ENCODE results near the gene PPP1CA.
A peak's percentile ranks its signal among the peaks of the same experiment; 100 is the strongest.

Gene PPP1CA

DNA sequence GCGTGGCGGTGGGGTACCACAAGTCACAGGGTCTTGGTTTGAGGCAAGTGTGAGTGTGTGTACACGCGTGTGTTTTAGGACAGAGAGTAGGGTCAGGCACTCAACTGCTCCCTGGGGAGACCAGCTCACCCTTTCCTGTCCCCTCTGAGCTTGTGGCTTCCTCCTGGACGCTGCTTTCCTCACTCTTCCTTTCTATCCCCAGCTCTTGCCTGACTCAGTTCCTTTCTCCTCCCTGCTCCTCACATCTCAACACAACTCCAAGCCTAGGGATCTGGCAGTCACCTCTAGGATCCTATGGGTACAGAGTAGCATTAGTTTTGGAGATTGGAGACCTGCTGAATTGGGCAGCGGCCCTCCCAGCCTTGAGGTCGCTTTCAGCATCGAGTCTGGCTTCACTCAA lies 32.4 kb downstream of the PPP1CA start:
- DNase-seq (ENCODE audit: low read depth) = no peak

DNA sequence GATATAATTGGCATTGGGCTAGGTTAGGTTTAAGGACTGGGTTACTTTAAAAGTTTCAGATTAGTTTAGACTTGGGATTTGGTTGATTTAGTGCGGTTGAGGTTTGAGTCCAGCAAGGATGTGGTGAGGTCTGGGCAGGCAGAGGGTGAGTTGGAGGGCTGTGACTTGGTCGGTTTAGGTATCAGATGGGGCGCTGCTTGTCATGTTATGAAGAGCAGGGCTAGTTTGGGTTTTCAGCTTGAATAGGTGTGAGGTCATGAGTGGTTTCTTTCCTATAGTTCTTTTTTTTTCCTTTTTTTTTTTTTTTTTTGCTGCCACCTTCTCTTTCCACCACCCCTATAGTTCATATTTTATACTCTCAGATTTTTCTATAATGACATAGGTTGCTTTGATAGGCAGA lies 33.0 kb downstream of the PPP1CA start:
- DNase-seq (ENCODE audit: low read depth) = no peak

DNA sequence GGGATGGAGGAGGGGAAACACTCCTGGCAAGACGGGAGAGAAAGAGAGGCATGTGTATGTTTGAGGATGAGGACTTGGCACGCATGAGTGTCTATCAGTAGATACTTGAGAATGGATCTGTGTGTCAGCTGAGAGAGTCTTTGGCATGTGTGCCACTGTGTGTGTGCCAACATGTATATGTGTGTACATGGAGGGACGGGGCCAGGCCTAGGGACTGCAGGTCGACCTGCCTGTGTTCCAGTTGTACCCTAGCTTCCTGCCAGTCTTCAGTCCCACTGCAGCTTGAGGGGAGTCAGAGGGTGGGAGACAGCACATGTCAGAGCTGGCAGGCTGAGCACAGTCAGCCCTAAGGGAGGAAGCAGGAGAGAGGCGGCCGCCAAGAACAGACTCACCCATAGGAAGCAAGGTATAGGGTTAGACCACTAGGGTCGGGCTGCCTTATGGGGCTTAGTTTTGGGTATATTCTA lies 33.9 kb downstream of the PPP1CA start:
- no peak for DNase-seq (ENCODE audit: low read depth)

DNA sequence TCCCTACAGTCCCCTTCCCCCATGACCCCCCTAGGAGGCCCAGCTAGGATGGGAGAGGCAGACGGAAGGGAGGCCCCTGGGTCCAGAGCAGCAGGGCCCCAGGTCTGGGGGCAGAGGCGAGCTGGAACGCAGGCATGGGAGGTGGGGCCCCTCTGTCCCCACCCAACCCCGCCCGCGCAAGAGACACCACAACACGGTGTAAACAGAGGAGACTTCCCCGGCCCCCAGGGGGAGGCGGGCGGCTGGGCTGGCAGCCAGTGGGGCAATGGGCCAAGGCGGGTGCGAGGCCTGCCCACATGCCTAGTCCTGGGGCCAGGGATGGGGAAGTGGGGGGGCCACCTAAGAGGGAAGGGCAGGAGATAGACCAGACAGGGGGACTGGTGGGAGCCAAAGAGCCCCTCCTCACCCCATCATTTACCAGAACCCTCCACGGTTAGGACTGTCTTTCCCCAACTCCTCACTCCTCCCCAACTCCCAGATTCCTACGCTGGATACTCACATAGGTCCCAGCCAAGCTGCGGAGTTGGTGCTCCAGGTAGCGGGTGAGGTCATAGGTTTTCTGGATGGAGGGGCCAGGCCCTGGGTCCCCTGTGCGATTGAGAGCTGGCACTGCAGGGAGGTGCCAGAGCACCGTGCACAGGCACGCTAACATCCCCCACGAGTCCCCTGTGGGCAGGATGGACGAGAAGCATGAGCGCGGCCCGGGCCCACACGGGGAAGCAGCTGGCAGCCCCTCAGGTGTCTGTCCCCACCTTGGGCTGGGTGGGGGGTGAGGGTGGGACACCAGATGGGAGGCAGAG lies 34.5 kb downstream of the PPP1CA start:
- no peak for DNase-seq (ENCODE audit: low read depth)

DNA sequence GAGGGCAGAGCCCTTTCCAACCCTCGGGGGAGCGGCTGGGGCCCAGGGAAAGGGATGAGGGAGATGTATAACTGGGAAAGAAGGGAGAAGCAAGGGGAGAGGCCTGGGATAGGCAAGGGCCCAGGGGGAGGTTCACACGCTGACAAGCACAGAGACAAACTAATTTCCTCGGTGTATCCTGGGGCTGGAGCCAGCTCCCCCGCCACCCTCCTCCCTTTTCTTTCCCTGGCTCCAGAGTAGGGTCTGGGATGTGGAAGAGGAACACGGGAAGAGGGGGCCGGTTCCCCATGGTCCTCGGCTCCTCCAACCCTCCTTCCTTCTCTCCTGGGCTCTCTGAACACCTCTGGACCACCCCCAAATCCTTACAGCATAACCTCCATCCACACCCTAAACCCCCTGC lies 35.1 kb downstream of the PPP1CA start:
- DNase-seq (ENCODE audit: low read depth) = no peak

DNA sequence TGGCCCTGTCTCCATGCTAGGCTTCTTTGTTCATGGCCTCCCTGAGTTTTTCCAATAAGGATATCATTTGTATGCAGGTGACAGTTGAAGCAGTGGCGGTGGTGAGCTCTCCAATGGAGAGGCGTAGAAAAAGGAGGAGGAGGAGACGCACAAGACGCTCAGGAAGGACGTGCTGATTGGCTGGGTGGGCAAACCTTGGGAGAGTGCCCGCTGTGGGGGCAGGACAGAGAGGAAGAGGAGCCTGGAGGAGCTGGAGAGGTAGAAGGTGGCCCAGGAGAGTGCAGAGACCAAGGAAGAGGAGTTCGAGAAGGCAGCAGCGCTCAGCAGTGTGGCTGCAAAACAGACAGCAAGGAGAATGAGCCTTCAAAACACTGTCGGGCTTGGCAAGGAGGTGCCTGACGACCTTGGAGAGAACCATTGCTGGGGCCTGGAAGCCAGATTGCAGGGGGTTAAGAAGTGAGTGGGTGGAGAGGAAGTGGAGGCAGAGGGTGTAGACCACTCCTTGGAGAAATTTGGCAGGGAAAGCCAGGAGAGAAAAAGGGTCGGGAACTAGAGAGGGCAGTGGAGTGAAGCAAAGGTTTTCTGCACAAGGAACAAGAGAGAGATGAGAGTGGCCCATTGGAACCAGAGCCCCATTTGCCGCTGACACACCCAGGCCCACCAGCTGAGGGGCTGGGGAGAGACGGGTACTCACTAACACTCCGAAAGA lies 35.8 kb downstream of the PPP1CA start:
- no peak for DNase-seq (ENCODE audit: low read depth)

DNA sequence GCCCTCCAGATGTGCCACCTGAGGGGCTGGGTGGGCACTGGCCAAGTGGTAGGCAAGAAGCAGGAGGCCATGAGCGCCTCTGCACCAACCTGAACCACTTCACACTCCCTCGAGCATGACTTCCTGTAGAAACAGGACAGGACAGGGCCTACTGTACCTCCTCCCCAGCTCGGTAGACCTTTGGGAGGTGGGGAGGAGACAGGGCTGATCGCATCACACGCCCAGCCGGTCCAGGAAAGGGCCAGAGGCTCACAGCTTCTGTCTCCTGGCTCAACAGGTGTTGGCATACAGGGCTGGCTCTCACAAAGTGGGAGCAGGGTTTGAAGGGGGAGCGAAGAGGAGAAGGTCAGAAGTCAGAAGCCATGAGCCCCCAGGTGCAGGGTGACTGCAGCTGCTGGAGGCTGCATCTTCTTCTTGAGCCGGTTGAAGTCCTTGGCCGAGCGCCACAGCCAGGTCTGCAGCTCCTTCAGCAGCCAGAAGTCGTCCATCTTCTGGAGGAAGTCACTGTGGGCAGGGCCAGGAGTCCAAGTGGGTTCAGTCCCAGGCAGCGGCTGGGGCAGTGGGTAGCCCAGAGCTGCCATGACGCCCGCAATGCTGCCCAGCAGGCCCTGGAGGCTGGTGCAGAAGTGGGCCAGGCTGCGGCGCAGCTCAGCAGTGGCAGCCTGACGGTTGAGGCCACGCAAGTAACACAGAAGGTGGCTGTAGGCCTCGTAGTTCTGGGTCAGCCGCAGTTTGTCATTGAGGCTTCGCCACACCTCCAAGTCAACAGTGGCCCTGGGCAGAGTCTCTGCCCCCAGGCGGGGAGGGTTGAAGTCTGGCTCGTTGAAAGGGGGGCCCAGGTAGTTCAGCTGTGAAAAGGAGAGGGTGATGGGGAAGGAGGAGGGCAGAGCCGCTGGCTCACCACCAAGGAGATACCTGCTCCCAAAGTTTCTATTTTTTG lies 36.6 kb downstream of the PPP1CA start:
- no peak for DNase-seq (ENCODE audit: low read depth)

DNA sequence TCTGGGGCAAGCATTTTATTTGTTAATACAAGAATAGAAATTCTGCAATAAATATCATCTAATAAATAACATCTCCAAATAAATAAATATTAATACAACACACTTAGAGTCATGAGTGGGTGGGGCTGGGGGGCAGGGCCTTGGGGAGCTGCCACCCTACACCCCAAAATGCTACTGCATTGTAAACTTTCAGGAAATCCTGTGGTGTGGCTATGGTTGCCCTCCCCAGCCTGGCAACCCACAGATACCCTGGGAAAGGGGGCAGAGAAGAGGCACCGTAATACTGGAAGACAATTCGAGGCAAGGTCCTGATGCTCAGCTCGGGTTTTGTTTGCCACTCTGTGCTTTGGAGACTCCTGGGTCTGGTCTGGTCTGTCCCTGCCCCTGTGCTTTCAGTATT lies 37.5 kb downstream of the PPP1CA start:
- no peak for DNase-seq (ENCODE audit: low read depth)

DNA sequence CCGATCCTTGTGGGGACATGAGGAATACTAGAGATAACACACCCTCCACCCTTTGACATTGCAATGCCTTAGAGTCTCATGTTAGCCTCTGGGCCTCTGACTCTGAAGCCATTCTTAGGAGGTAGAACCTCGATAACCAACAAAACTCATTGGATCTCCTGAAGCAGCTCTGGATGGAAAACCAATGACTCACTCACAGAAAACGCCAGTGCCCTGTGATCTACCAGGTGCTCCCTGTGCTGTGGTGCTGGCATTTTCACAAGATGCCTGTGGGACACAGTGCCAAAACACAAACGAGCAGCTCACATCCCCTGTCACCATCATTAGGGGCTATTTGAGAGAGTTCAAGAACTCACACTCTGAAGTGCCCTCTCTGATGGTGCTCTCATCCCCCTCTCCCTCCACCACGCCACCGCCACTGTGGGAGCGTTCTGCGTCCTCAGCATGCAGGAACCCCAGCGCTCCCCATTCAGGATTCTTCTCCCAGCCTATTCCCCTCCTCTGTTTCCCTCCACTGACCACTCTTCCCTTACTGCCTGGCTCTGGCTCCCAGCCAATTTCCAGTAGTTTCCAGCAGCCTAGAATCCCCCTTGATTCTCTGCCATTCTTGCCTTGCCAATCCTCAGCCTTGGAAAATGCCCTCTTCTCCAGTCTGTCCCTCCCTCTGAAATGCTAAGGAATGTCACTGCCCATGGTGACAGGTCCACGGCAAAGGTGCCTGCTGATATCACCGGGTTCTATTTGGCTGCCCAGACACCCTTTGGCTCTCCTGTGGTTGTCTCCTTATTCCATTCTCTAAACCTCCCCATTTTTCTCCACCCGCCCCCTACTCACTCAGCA lies 43.6 kb downstream of the PPP1CA start:
- no peak for DNase-seq (ENCODE audit: low read depth)

DNA sequence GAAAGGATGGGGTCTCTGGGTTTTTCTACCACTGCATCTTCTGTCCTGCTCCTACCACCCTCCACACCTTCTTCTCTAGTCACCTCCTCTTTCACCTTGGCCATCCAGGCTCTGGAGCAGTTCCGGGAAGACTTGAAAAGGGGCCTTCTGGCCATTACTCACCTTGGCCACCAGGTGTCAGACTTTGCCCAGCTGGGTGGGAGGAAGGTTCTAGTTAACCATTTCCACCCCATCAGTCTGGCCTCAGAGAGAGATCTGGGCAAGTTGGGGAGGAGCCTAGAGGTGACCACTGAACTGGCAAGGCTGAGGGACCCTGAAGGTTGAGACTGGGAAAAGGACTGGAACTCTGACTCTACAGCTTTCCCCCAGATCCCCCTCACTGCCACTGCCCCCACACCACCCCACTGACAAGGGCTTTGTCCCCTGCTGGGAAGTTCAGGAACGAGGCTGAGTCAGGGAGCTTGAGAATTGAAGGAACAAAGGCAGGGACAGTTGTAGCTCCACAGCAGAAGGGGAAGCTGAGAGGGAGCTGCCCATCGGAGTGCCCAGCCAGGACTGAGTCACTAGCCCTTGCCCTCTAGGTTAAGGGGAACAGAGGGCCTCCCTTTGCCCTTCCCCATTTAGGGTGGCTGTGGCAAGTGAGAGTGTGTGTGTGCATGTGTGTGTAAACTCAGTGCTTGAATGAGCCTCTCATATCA lies 44.6 kb downstream of the PPP1CA start:
- DNase-seq (ENCODE audit: low read depth) = peak; percentile 57

DNA sequence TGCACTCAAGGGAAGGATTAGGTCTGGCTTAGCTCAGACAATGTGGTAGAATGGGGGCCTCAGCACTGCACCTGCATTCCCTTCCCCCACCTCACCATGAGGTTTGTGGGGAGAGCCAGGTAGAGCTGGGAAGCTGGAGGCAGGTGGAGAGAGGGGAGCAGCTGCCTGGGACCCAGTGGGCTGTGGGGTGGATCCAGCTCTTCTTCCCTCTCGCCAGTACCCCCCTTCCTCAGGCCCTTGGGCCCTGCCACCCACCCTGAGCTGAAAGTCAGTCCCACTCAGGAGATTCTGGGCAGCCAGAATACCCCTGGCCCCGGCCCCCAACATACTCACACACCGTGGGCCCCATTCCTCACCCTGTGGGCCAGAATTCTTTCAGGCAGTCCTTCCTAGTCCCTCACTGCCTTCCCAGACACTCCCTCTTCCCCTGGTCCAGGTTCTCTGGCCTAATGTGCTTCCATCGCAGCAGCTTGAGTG lies 45.2 kb downstream of the PPP1CA start:
- DNase-seq (ENCODE audit: low read depth) = no peak

DNA sequence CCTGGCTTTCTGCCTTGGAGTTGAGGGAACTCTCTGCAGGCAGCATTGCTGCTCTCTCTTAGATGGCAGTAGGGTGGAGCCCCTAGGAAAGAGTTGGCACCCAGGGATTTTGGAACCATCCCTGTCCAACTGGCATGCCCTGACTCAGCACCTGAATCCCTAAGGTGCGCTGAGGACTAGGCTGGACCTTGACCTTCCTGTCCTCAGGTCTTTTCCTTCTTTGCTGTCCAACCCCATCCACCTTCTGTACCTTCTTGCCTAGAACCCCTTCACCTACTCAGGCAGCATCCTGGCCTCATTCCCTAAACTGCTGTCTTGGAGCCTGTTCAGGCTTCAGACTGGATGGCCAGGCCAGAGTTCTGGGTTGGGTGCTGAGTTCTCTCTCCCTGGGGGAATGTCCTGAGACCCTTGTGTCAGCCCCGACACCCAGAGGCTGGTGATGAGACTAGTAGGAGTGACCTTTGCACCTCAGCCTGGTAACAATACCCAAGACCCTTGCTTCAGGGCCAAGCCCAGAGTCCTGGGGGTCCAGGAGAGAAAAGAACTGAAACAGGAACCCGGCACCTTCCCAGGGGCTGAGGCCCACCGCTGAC lies 45.8 kb downstream of the PPP1CA start:
- no peak for DNase-seq (ENCODE audit: low read depth)

DNA sequence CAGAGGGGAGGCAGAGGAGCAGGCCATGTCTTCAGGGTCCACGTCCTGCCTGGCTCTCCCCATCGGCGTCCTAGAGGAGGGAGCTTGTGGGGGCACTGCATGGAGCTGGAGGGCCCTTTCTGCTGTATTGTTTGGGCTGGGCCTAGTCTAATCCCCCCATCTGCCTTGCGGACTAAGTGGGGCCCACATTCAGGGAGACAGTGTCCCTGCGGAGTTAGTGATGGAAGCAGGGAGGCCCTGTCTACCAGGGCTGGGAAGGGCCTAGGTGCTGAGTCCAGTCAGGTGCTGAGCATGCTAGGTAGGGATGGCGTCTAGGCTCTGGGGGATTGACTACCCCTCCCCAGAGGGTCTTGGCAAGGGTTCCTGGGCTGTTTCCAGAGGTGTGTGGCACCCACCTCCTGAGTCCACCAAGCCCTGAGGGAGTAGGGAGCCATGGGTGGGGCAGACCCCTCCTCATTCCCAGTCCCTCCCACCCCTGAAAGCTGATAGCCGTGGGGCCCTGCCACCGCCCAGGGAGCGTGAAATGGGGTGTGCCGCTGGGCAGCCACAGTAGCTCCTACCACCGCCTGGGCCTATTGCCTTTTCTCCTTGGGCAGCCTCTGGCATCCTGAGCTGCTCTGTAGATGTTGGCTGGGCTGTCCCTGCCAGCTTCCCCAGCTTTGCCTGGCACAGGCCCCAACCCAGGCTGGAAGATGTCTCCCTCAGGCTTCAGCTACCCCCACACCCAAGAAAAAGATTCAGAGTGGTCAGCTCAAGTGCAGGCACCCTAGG lies 46.5 kb downstream of the PPP1CA start:
- DNase-seq (ENCODE audit: low read depth) = no peak

DNA sequence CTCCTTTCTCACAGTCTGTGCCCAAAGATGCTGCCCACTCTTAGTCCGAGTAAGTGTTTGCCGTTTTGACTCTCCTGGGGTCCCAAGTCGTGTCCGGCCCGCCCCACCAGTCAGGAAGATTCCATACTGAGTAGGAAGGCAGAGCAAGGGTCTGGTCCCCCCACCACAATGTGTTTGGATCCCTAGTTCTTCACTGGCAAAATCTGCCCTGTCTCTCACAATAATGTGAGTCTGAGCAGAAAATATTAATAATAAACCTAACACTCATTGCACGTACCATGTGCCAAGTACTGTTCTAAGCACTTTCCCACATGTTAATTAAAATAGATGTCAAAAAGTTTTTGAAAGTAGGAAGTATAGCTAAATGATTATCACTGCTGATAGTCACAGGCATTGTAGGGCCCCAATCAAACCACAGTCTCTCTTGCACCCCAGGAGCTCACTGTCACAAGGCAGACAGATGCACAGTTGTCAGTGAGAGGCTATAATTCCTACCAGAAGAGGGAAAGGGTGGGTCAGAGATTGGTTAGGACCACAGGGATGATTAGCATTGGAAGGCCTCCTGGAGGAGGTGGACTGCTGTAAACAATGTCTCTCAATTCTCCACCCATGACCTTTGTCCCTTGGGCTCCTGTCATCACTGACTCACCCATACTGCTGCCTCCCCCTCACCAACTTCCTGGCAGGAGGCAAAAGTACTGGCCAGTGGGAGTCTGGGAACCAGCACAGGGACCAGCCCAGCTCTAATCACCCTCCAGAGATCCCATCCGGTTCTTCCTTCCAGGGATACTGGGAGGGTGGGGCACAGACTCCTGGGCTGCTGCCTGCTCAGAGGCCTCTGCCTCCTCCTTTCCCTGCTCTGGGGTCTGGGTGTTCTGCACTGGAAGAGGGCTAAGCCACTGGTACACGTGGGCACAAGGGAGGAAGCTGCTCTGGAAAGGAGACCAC lies 47.3 kb downstream of the PPP1CA start:
- peak; percentile 86 for DNase-seq (ENCODE audit: low read depth)

DNA sequence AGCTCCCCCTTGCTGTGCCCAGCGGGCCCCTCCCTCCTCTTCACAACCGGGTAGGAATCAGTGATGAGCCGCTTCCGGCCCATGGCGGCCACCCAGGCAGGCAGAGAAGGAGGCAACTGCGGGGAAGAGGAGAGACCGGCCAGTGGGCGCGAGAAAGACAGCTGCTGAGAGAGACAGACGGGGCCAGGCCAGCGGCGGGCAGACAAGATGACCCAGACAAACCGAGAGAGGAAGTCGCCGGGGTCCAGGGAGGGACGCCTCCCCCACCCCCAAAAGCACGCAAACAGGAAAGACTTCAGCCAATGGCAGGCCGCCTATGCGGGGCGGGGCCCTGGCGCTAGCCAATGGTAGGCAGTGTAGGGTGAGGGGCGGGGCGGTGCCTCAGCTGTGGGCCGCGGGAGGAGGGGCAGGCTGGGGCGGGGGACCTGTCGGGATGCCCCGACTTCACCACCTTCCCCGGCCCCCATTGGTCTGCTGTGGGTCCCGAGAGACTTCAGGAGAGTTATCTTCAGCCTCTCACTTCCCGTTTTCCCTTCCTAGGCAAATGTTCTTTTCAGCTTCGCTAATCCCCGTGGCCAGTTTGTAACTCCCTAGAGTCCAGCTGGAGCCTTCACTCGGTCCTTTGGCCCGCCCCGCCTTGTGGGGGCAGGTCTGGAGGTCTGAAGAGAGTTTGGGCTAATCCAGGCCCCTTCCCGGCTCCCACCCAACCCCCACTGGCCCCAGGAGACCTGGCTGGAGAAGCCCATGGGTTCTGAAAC lies 48.2 kb downstream of the PPP1CA start, which contains the start of gene POLD4:
Gene POLD4, minus strand, starts transcription at position 230 of the 758 bp plus-strand sequence. Its CDS starts 147 bp downstream, at position 83.
- peak; percentile 91 for DNase-seq (ENCODE audit: low read depth)

DNA sequence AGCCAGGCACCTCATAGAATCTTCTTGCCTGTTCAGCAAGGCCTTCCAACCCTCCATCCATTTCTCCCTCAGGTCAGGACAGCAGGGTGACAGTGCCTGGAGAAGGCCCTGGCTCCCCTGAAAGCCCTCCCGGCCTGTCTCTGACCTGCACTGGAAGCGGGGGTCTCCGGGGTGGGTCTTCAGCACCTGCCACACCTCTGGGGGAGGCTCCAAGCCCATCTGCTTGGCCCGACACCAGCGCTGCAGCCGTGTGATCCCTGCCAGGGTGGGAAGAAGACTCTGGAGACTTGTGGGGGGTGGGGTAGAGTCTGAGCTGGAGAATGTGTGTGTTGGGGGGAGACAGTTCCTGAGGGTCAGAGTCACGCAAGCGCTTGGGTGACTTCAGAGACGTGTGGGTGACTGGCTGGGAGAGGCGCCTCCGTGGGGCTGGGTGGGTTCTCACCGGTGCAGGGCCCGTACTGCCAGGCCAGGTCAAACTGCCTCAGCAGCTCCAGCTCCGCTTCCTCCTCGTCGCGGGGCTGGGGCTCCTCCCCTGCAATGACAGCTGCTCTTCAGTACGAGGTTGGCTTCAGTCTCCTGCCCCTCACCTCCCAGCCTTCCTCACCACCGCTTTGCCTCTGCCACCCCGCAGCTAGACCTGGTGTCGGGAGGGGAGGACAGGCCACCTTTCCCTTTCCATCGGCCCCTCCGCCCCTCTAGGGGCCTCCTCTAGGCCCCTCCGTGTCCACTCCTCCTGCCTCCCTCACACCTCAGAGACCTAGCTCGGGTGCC lies 48.9 kb downstream of the PPP1CA start:
- DNase-seq (ENCODE audit: low read depth) = no peak

Measured in fibroblast of the conjunctiva (primary cell).